ENCODE measurements around the gene CCDC188. TPM values are rescaled to one million over a fixed set of nuclear protein-coding genes. Genes with fewer than 3 reads are reported as not detected.
A peak's percentile ranks its signal among the peaks of the same experiment; 100 is the strongest.

Gene CCDC188
- total RNA-seq, 1 experiment from 2014 or later = not detected

DNA sequence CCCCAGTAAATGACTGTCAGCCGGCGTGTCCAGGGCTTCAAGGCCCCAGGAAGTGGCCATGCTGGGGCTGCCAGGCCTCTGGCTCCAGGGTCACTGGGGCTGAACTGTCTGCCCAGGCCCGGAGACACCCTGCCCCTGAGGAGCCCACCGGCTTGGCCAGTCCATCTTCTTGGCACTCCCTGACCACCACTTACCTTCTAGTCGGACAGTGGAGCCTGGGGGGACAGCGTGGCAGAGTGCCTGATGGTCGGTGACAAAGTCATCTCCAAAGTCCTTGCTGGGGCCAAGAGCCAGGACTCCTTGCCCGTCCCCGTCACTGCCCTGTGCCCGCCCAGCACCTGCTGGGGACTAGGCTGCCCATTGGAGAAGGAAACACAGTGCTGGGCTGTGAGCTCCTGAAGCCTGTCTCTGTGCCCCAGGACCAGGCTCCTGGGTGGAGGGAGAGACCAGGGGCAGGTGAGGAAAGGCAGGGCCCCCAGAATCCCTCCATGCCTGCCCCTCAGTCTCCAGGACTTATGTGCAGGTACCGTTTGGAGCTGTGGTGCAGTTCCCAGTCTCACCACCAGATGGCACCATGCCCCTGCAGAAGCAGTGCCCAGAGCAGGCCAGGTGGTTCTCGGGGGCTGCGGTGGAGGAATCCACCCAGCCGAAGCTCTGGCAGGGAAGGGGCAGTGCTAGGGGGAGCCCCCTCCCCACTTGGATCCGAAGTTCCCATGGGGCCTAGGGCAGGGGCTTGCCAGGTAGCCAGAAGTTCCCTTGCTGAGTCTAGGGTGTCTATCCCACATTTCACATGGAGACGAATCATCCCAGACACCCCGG, 6.0 kb upstream of the CCDC188 start:
- in situ Hi-C loops (cut with HindIII; ENCODE audit: low pct_unique_long_range_greater_than_20kb, low sequenced_read_pairs) = no loop called here
- no peaks in the 10 kb centered on the region for H3K36me3 ChIP-seq (ENCODE audit: control insufficient read depth, insufficient read depth, low read length)
- CTCF ChIA-PET = interaction anchor here (0.6 kb wide), 1 partner anchor 128 kb away, joined by 3 read pairs; no protein-coding TSS in a partner anchor
- intact Hi-C loops (cut with micrococcal nuclease; ENCODE audit: unreplicated experiment) = loop anchor here (2.0 kb wide), 1 partner anchor 128 kb away; no protein-coding TSS in a partner anchor
- H3K27me3 ChIP-seq (ENCODE audit: control insufficient read depth, insufficient read depth, low read length) = no peaks in the 10 kb centered on the region
- TF ChIP-seq TCF7L2 (IDR thresholded peaks at IDR 0.05; ENCODE audit: low read depth, low read length) = no peak
- TF ChIP-seq, protein P1, sequence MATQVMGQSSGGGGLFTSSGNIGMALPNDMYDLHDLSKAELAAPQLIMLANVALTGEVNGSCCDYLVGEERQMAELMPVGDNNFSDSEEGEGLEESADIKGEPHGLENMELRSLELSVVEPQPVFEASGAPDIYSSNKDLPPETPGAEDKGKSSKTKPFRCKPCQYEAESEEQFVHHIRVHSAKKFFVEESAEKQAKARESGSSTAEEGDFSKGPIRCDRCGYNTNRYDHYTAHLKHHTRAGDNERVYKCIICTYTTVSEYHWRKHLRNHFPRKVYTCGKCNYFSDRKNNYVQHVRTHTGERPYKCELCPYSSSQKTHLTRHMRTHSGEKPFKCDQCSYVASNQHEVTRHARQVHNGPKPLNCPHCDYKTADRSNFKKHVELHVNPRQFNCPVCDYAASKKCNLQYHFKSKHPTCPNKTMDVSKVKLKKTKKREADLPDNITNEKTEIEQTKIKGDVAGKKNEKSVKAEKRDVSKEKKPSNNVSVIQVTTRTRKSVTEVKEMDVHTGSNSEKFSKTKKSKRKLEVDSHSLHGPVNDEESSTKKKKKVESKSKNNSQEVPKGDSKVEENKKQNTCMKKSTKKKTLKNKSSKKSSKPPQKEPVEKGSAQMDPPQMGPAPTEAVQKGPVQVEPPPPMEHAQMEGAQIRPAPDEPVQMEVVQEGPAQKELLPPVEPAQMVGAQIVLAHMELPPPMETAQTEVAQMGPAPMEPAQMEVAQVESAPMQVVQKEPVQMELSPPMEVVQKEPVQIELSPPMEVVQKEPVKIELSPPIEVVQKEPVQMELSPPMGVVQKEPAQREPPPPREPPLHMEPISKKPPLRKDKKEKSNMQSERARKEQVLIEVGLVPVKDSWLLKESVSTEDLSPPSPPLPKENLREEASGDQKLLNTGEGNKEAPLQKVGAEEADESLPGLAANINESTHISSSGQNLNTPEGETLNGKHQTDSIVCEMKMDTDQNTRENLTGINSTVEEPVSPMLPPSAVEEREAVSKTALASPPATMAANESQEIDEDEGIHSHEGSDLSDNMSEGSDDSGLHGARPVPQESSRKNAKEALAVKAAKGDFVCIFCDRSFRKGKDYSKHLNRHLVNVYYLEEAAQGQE (IDR thresholded peaks at IDR 0.05; ENCODE audit: insufficient read depth in 1 of 2, low read depth in 2 of 2, low read length in 1 of 2) = 0 out of 4 replicates have a peak, but pooled peaks of 1 of the 2 experiments have one; percentile 9
- TF ChIP-seq, protein P2, sequence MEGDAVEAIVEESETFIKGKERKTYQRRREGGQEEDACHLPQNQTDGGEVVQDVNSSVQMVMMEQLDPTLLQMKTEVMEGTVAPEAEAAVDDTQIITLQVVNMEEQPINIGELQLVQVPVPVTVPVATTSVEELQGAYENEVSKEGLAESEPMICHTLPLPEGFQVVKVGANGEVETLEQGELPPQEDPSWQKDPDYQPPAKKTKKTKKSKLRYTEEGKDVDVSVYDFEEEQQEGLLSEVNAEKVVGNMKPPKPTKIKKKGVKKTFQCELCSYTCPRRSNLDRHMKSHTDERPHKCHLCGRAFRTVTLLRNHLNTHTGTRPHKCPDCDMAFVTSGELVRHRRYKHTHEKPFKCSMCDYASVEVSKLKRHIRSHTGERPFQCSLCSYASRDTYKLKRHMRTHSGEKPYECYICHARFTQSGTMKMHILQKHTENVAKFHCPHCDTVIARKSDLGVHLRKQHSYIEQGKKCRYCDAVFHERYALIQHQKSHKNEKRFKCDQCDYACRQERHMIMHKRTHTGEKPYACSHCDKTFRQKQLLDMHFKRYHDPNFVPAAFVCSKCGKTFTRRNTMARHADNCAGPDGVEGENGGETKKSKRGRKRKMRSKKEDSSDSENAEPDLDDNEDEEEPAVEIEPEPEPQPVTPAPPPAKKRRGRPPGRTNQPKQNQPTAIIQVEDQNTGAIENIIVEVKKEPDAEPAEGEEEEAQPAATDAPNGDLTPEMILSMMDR (IDR thresholded peaks at IDR 0.05) = peak; percentile 89
- peak; percentile 92 for ATAC-seq
- no peaks in the 10 kb centered on the region for H3K4me1 ChIP-seq (ENCODE audit: control insufficient read depth, insufficient read depth, low read length)
- peak; percentile 64 for DNase-seq (ENCODE audit: low read depth, low spot score)
- H3K27ac ChIP-seq (ENCODE audit: low read length) = no peak overlapping the region
- no peaks in the 10 kb centered on the region for H3K9me3 ChIP-seq (ENCODE audit: control insufficient read depth, insufficient read depth, low read depth, low read length)
- POLR2A ChIA-PET = no interaction called here
- no peak overlapping the region for H3K4me3 ChIP-seq (ENCODE audit: low read depth in 2 of 2, low read length in 2 of 2)
- no TSS peak for BruUV-seq (replicated peaks)

DNA sequence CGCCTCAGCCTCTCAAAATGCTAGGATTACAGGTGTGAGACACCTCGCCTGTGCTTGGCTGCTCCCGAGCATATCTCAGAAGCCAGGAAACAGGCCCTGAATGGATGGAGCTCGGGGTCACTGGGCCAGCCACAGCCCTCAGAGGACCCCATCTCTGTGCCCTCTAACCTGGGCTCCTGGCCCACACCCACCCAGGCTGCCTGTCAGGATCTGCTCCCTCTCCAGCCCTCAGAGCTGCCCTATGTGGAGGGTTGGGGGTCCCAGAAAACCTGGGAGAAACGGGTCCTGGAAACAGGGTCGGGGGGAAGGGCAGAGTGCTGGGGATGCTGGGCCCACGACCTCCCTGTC, 5.2 kb upstream of the CCDC188 start:
- DNase-seq (ENCODE audit: low read depth, low spot score) (no peak), ATAC-seq (no peak)
- H3K36me3 ChIP-seq (ENCODE audit: control insufficient read depth, insufficient read depth, low read length) = no peaks in the 10 kb centered on the region
- H3K27ac ChIP-seq (ENCODE audit: low read length) = no peak overlapping the region
- in situ Hi-C loops (cut with HindIII; ENCODE audit: low pct_unique_long_range_greater_than_20kb, low sequenced_read_pairs) = no loop called here
- no peaks in the 10 kb centered on the region for H3K27me3 ChIP-seq (ENCODE audit: control insufficient read depth, insufficient read depth, low read length)
- H3K4me3 ChIP-seq (ENCODE audit: low read depth in 2 of 2, low read length in 2 of 2) = no peak overlapping the region
- intact Hi-C loops (cut with micrococcal nuclease; ENCODE audit: unreplicated experiment) = loop anchor here (2.0 kb wide), 1 partner anchor 129 kb away; no protein-coding TSS in a partner anchor
- H3K4me1 ChIP-seq (ENCODE audit: control insufficient read depth, insufficient read depth, low read length) = no peaks in the 10 kb centered on the region
- no peaks in the 10 kb centered on the region for H3K9me3 ChIP-seq (ENCODE audit: control insufficient read depth, insufficient read depth, low read depth, low read length)
- no TSS peak for BruUV-seq (replicated peaks)
- CTCF ChIA-PET = no interaction called here
- TF ChIP-seq POLR2AphosphoS5 (IDR thresholded peaks at IDR 0.05; ENCODE audit: low read depth, low read length) = no peak
- TF ChIP-seq, protein P1 (IDR thresholded peaks at IDR 0.05; ENCODE audit: insufficient read depth in 1 of 2, low read depth in 2 of 2, low read length in 1 of 2) = no peak
- no peak for TF ChIP-seq TCF7L2 (IDR thresholded peaks at IDR 0.05; ENCODE audit: low read depth, low read length)
- TF ChIP-seq SIN3A (IDR thresholded peaks at IDR 0.05; ENCODE audit: borderline replicate concordance, insufficient read depth, low read depth, low read length) = no peak
- TF ChIP-seq, protein P2 (IDR thresholded peaks at IDR 0.05) = no peak
- POLR2A ChIA-PET = no interaction called here
